ENCODE data around the gene DPP10. TPM values are rescaled to one million over a fixed set of nuclear protein-coding genes. Genes with fewer than 3 reads are reported as not detected.
A peak's percentile ranks its signal among the peaks of the same experiment; 100 is the strongest.

Gene DPP10
- total and polyA plus RNA-seq, 8 donors: 1.1 to 8.2 (median 5.8) TPM

DNA sequence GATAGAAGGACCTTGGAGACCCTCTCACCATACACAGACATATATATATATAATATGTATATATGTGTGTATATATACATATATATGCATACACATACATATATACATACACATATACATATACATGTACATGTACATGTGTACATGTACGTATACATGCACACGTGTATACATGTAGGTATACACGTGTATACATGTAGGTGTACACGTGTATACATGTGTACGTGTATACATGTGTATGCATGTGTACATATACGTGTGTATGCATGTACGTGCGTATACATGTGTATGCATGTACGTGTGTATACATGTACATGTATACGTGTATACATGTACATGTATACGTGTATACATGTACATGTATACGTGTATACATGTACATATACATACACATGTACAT, 54.5 kb downstream of the DPP10 start:
- ATAC-seq (no peak), FAIRE-seq (no peak), DNase-seq (no peak)
- intact Hi-C loops (cut with DNase I): no loop called here
- H3K36me3 ChIP-seq: no peaks in the 10 kb centered on the region
- no peak overlapping the region for H3K27ac ChIP-seq
- TF ChIP-seq, protein P1, sequence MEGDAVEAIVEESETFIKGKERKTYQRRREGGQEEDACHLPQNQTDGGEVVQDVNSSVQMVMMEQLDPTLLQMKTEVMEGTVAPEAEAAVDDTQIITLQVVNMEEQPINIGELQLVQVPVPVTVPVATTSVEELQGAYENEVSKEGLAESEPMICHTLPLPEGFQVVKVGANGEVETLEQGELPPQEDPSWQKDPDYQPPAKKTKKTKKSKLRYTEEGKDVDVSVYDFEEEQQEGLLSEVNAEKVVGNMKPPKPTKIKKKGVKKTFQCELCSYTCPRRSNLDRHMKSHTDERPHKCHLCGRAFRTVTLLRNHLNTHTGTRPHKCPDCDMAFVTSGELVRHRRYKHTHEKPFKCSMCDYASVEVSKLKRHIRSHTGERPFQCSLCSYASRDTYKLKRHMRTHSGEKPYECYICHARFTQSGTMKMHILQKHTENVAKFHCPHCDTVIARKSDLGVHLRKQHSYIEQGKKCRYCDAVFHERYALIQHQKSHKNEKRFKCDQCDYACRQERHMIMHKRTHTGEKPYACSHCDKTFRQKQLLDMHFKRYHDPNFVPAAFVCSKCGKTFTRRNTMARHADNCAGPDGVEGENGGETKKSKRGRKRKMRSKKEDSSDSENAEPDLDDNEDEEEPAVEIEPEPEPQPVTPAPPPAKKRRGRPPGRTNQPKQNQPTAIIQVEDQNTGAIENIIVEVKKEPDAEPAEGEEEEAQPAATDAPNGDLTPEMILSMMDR (IDR thresholded peaks at IDR 0.05): no peak
- H3K9me3 ChIP-seq: no peaks in the 10 kb centered on the region
- H3K4me3 ChIP-seq: no peak overlapping the region
- WGBS, 2 donors: 78 to 86% methylated on average over 12 of the region's 12 CpGs
- no peaks in the 10 kb centered on the region for H3K27me3 ChIP-seq
- no peaks in the 10 kb centered on the region for H3K4me1 ChIP-seq

DNA sequence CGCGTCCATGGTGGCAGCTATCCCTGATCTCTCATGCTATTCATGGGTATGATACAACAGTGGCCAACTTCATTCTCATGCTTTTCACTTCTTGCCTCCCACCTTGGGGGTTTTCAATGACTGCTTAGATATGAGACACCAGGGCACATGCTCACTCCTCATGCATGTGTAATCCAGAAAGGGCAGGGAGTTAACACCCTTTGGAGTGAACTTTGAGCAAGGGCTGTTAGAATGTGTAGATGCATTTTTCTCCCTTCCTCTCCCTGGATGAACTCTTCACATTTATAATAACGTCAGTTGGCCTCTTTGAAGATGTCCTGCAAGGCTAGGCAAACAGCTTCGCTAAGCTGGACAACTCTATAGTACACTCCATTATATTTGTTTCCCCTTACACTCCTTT, 56.7 kb downstream of the DPP10 start:
- H3K36me3 ChIP-seq: no peaks in the 10 kb centered on the region
- H3K9me3 ChIP-seq: no peaks in the 10 kb centered on the region
- intact Hi-C loops (cut with DNase I): no loop called here
- whole genome bisulfite sequencing, 2 donors: 80 to 82% methylated on average over 4 of the region's 4 CpGs
- no peak overlapping the region for H3K4me3 ChIP-seq
- H3K27ac ChIP-seq: no peak overlapping the region
- no peaks in the 10 kb centered on the region for H3K4me1 ChIP-seq
- no peak for FAIRE-seq
- TF ChIP-seq, protein P1 (IDR thresholded peaks at IDR 0.05): no peak
- ATAC-seq: no peak
- DNase-seq: no peak
- no peaks in the 10 kb centered on the region for H3K27me3 ChIP-seq

DNA sequence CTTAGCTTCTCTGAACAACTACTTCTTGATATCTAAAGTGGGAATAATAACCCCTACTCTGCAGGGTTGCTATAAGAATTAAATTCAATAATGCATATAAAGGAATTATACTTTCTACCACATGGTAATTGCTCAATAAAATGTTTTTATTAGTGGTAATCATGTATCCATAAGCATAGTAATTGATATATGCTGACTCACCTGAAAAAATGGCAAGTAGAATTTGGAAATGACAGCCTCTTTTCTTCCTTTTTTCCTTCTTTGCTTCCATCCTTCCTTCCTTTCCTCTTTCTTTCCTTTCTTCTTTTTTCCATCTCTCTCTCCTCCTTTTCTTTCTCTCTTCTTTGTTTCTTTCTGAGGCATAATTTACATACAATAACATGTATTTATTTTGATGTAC, 65.3 kb downstream of the DPP10 start:
- DNase-seq (no peak), ATAC-seq (no peak), FAIRE-seq (no peak)
- H3K4me1 ChIP-seq: no peaks in the 10 kb centered on the region
- H3K4me3 ChIP-seq: no peak overlapping the region
- no peak overlapping the region for H3K27ac ChIP-seq
- intact Hi-C loops (cut with DNase I): no loop called here
- TF ChIP-seq, protein P1 (IDR thresholded peaks at IDR 0.05): no peak
- H3K27me3 ChIP-seq: no peaks in the 10 kb centered on the region
- H3K9me3 ChIP-seq: no peaks in the 10 kb centered on the region
- H3K36me3 ChIP-seq: no peaks in the 10 kb centered on the region

DNA sequence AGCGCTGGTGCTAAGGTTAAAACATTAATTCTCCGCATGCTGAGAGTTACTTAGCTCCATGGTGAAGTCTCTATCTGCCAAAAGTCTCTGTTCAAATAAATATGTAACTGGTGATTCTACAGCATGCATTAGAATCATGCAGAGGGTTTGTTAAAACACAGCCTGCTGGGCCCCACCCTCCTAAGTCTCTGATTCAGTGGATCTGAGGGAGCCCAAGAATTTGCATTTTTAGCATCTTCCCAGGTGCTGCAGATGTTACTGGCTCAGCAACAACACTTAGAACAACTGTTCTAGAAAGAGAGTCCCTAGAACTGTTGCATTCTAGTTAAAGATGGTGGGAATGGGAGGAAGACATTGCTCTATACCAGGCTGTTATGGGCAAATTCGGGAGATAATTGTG, 73.4 kb downstream of the DPP10 start:
- WGBS, 2 donors: 88 to 90% methylated on average over 3 of the region's 3 CpGs
- no peak for ATAC-seq

DNA sequence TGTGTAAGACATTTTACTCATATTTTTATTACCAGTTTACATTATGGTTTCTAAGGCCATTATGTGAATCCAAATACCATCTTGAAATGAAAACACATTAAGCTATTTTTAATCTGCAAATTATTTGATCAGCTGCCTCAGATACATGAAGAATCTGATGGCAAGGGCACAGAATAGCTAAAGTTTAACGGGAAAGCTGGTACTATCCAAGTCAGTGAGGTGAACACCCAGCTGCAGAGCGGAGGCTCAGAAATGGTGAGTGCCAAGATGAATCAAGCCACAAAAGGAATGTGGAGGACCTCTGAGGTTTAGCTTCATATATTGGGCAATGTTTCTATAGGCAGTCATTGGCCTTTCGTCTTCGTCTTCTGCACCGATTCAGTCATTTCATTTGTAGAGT, 75.1 kb downstream of the DPP10 start:
- intact Hi-C loops (cut with DNase I): no loop called here
- Histone ChIP-seq H3K27ac (no peak overlapping the region), H3K36me3 (no peaks in the 10 kb centered on the region), H3K9me3 (no peaks in the 10 kb centered on the region), H3K4me1 (peaks cover 0 to 7% (median 0%) of the 10 kb centered on the region in 3 donors), H3K27me3 (no peaks in the 10 kb centered on the region), H3K4me3 (no peak overlapping the region)
- DNase-seq (peak in 1 of 6 donors; percentile 15), FAIRE-seq (no peak), ATAC-seq (peak; percentile 66 to 92 (median 80))
- WGBS, 2 donors: 63 to 64% methylated on average over 5 of the region's 5 CpGs
- TF ChIP-seq, protein P1 (IDR thresholded peaks at IDR 0.05): no peak

More for the DNA sequence above, 73.4 kb downstream of the DPP10 start:
- TF ChIP-seq, protein P1 (IDR thresholded peaks at IDR 0.05): no peak
- H3K4me3 ChIP-seq: no peak overlapping the region
- DNase-seq: no peak
- peaks cover 0 to 7% (median 0%) of the 10 kb centered on the region in 3 donors for H3K4me1 ChIP-seq
- FAIRE-seq: no peak
- H3K9me3 ChIP-seq: no peaks in the 10 kb centered on the region
- intact Hi-C loops (cut with DNase I): no loop called here
- H3K27me3 ChIP-seq: no peaks in the 10 kb centered on the region
- H3K27ac ChIP-seq: no peak overlapping the region
- H3K36me3 ChIP-seq: no peaks in the 10 kb centered on the region
